NCI-H128 (cell line): Measurements from ENCODE around the gene CRYGC.

Experiments
- DNase-seq: peaks from one replicate; lab custom pipeline; 2025; ENCODE audit not compliant: unreplicated experiment; lab: John Stamatoyannopoulos, UW

Gene CRYGC

GRCh38 chr2:208097801-208098200 is 31.8 kb downstream of the CRYGC start:
- no peak for DNase-seq

GRCh38 chr2:208097313-208097712 is 32.3 kb downstream of the CRYGC start:
- no peak for DNase-seq

GRCh38 chr2:208096080-208096479 is 33.5 kb downstream of the CRYGC start:
- no peak for DNase-seq

- no peak for DNase-seq
These were observed 36.5 kb downstream of the CRYGC start for GRCh38 chr2:208093128-208093527.

- no peak for DNase-seq
These were observed 37.4 kb downstream of the CRYGC start for GRCh38 chr2:208092093-208092832.

DNA sequence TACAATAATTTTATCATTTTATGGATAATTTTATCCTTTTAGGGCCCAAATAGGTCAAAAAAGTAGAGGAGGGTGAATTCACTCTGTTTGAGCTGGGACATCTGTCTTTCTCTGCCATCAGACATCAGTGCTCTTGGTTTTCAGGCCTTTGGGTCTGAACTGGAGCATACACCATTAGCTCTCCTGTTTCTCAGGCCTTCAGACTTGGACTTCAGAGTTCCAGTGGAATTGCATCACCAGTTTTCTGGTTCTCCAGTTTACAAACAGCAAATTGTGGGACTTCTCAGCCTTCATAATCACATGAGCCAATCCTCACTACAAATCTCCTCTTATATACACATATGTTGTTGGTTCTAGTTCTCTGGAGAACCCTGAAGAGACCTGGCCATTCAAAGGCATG is 39.2 kb downstream of the CRYGC start:
- no peak for DNase-seq

GRCh38 chr2:208086029-208086428 is 43.6 kb downstream of the CRYGC start:
- DNase-seq: no peak

GRCh38 chr2:208083807-208084206 is 45.8 kb downstream of the CRYGC start:
- no peak for DNase-seq
